ENCODE data around the gene BOLA3.

DNA sequence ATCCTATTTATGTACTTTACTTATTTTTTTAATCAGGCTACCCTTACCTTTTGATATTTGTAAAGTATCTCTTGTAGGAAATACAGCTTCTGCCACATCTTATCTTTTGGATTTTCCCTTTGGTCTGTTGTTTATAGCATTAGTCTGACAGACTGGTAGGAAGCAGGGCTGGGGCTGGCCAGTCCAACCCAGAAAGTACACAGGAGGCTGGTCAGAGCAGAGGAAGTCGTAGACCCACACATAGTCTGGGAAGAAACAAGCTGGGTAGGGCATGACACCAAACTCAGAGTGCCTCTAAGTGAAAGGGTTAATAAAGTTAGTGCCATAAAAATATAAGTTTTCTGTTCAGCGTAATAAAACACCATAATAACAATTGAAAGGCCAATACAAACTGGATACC is 51.7 kb downstream of the BOLA3 start:
- TF ChIP-seq, protein P1, sequence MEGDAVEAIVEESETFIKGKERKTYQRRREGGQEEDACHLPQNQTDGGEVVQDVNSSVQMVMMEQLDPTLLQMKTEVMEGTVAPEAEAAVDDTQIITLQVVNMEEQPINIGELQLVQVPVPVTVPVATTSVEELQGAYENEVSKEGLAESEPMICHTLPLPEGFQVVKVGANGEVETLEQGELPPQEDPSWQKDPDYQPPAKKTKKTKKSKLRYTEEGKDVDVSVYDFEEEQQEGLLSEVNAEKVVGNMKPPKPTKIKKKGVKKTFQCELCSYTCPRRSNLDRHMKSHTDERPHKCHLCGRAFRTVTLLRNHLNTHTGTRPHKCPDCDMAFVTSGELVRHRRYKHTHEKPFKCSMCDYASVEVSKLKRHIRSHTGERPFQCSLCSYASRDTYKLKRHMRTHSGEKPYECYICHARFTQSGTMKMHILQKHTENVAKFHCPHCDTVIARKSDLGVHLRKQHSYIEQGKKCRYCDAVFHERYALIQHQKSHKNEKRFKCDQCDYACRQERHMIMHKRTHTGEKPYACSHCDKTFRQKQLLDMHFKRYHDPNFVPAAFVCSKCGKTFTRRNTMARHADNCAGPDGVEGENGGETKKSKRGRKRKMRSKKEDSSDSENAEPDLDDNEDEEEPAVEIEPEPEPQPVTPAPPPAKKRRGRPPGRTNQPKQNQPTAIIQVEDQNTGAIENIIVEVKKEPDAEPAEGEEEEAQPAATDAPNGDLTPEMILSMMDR (IDR thresholded peaks at IDR 0.05) = no peak
- no peak for TF ChIP-seq POLR2A (IDR thresholded peaks at IDR 0.05)
- no peak for TF ChIP-seq POLR2AphosphoS5 (IDR thresholded peaks at IDR 0.05)

Measured in prostate gland (tissue), 2 donors.